CD8-positive, alpha-beta memory T cell (primary cell): ENCODE measurements around the gene SMYD4. TPM values are rescaled to one million over a fixed set of nuclear protein-coding genes. Genes with fewer than 3 reads are reported as not detected.

Source experiments
- CTCF ChIA-PET: fragments of 350-600 bp; sonication (Branson Sonifier 250); formaldehyde crosslinking; loops from one replicate; lab custom pipeline; 2021; ENCODE audit warnings: antibody characterized with exemption; lab: Charles Lee
- POLR2A ChIA-PET: fragments of 350-600 bp; sonication (Branson Sonifier 250); formaldehyde crosslinking; loops from one replicate; lab custom pipeline; 2021; ENCODE audit warnings: antibody characterized with exemption; lab: Charles Lee
- DNase-seq, 5 donors: peaks; one replicate each; pipeline versions ENCODE4 v3.0.0 to v3.0.0-alpha.2; 2020 to 2022; ENCODE audit warnings: mixed read lengths in 1 of 5
- H3K27ac ChIP-seq: one replicate; pipeline ENCODE4 v1.7.0; 2013; ENCODE audit warnings: low read depth, mild to moderate bottlenecking, low read length, moderate library complexity
- H3K27me3 ChIP-seq: 2 replicates; pipeline ENCODE4 v1.7.0; 2013; ENCODE audit warnings: low read length, mild to moderate bottlenecking; ENCODE audit not compliant: insufficient read depth, poor library complexity, severe bottlenecking
- H3K36me3 ChIP-seq: 2 replicates; pipeline ENCODE4 v1.7.0; 2013; ENCODE audit warnings: mild to moderate bottlenecking, low read length, moderate library complexity; ENCODE audit not compliant: insufficient read depth
- H3K4me1 ChIP-seq: 2 replicates; pipeline ENCODE4 v1.7.0; 2013; ENCODE audit warnings: mild to moderate bottlenecking, low read length, moderate library complexity; ENCODE audit not compliant: insufficient read depth
- H3K4me3 ChIP-seq: 2 replicates; pipeline ENCODE4 v1.7.0; 2013; ENCODE audit warnings: mild to moderate bottlenecking, low read length
- H3K9me3 ChIP-seq: 2 replicates; pipeline ENCODE4 v1.7.0; 2013; ENCODE audit warnings: mild to moderate bottlenecking, low read length
- H3K27ac Mint-ChIP-seq, 8 donors: one replicate each; pipeline ENCODE4 v1.8.0; 2020 to 2021; ENCODE audit warnings: mixed read lengths in 8 of 8, mild to moderate bottlenecking in 6 of 8, inconsistent platforms in 3 of 8, moderate library complexity in 3 of 8
- H3K27me3 Mint-ChIP-seq, 2 donors: one replicate each; pipeline ENCODE4 v1.8.0; 2020 to 2021; ENCODE audit warnings: mixed read lengths in 2 of 2, mild to moderate bottlenecking in 1 of 2, moderate library complexity in 1 of 2
- H3K36me3 Mint-ChIP-seq, 3 donors: one replicate each; pipeline ENCODE4 v1.8.0; 2020 to 2021; ENCODE audit warnings: mixed read lengths in 3 of 3, inconsistent platforms in 1 of 3, mild to moderate bottlenecking in 1 of 3
- H3K4me1 Mint-ChIP-seq, 3 donors: one replicate each; pipeline ENCODE4 v1.8.0; 2020 to 2021; ENCODE audit warnings: mixed read lengths in 3 of 3, inconsistent platforms in 1 of 3, mild to moderate bottlenecking in 1 of 3
- H3K4me3 Mint-ChIP-seq, 7 donors: one replicate each; pipeline ENCODE4 v1.8.0; 2020 to 2021; ENCODE audit warnings: mixed read lengths in 7 of 7, mild to moderate bottlenecking in 6 of 7, moderate library complexity in 4 of 7, inconsistent platforms in 2 of 7
- H3K9me3 Mint-ChIP-seq, 5 donors: one replicate each; pipeline ENCODE4 v1.8.0; 2020 to 2022; ENCODE audit warnings: mixed read lengths in 5 of 5, mild to moderate bottlenecking in 3 of 5, moderate library complexity in 2 of 5, inconsistent platforms in 1 of 5
- polyA plus RNA-seq: library from polyadenylated mRNA; unstranded; fragments of 300-500 nt; fragmentation: Illumina TruSeq; gene quantifications from one replicate; pipeline ENCODE4 v1.2.3, GENCODE V29; 2021
- total RNA-seq, 2 experiments: library from RNA; stranded (reverse); gene quantifications; one replicate each; pipeline ENCODE4 v1.2.3, GENCODE V29; 2021

SMYD4 gene
- total and polyA plus RNA-seq, 3 experiments from 2014 or later: 16.4 to 20.1 (median 18.7) TPM

GRCh38 chr17:1732833-1733321, 96.8 kb downstream of the SMYD4 start:
- H3K27ac ChIP-seq: no peak overlapping the region

GRCh38 chr17:1732241-1732832, 97.4 kb downstream of the SMYD4 start:
- Histone ChIP-seq H3K36me3 (no peaks in the 10 kb centered on the region), H3K9me3 (no peaks in the 10 kb centered on the region), H3K27ac (no peak overlapping the region), H3K27me3 (no peaks in the 10 kb centered on the region), H3K4me3 (no peak overlapping the region), H3K4me1 (no peaks in the 10 kb centered on the region)
- H3K27me3 Mint-ChIP-seq: peaks cover 0 to 2% of the 10 kb centered on the region in 2 donors
- peaks cover 8 to 24% (median 10%) of the 10 kb centered on the region in 3 donors for H3K4me1 Mint-ChIP-seq
- no peaks in the 10 kb centered on the region for H3K9me3 Mint-ChIP-seq
- H3K4me3 Mint-ChIP-seq: no peak overlapping the region
- peaks cover 0 to 71% (median 14%) of the 10 kb centered on the region in 3 donors for H3K36me3 Mint-ChIP-seq
- DNase-seq: no peak
- H3K27ac Mint-ChIP-seq: no peak overlapping the region
- POLR2A ChIA-PET: no interaction called here
- CTCF ChIA-PET: interaction anchor here (2.6 kb wide), 1 partner anchor 11 kb away, joined by 12 read pairs; no protein-coding TSS in a partner anchor

More at GRCh38 chr17:1732833-1733321, 96.8 kb downstream of the SMYD4 start:
- Histone ChIP-seq H3K27me3 (no peaks in the 10 kb centered on the region), H3K4me1 (no peaks in the 10 kb centered on the region), H3K9me3 (no peaks in the 10 kb centered on the region), H3K4me3 (no peak overlapping the region), H3K36me3 (no peaks in the 10 kb centered on the region)
- Mint-ChIP-seq H3K4me3 (no peak overlapping the region), H3K4me1 (peaks cover 8 to 23% (median 10%) of the 10 kb centered on the region in 3 donors), H3K36me3 (peaks cover 0 to 69% (median 14%) of the 10 kb centered on the region in 3 donors), H3K9me3 (no peaks in the 10 kb centered on the region), H3K27me3 (peaks cover 0 to 2% of the 10 kb centered on the region in 2 donors), H3K27ac (no peak overlapping the region)
- DNase-seq: no peak
- ChIA-PET POLR2A (no interaction called here), CTCF (no interaction called here)

GRCh38 chr17:1731194-1731506, 98.6 kb downstream of the SMYD4 start:
- Histone ChIP-seq H3K4me1 (peaks cover 8% of the 10 kb centered on the region), H3K36me3 (no peaks in the 10 kb centered on the region), H3K27me3 (no peaks in the 10 kb centered on the region), H3K4me3 (no peak overlapping the region), H3K9me3 (no peaks in the 10 kb centered on the region), H3K27ac (peak overlapping the region; percentile 24)
- H3K4me3 Mint-ChIP-seq: no peak overlapping the region
- DNase-seq: no peak
- ChIA-PET POLR2A (no interaction called here), CTCF (interaction anchor here (2.6 kb wide), 1 partner anchor 10 kb away, joined by 12 read pairs; no protein-coding TSS in a partner anchor)
- peaks cover 8 to 26% (median 10%) of the 10 kb centered on the region in 3 donors for H3K4me1 Mint-ChIP-seq
- H3K27ac Mint-ChIP-seq: no peak overlapping the region
- H3K27me3 Mint-ChIP-seq: no peaks in the 10 kb centered on the region
- H3K9me3 Mint-ChIP-seq: no peaks in the 10 kb centered on the region
- H3K36me3 Mint-ChIP-seq: peaks cover 0 to 66% (median 11%) of the 10 kb centered on the region in 3 donors

GRCh38 chr17:1730326-1731193, 99.1 kb downstream of the SMYD4 start:
- Histone ChIP-seq H3K9me3 (no peaks in the 10 kb centered on the region), H3K27me3 (no peaks in the 10 kb centered on the region), H3K27ac (peak overlapping the region; percentile 65), H3K36me3 (no peaks in the 10 kb centered on the region), H3K4me3 (no peak overlapping the region), H3K4me1 (peaks cover 14% of the 10 kb centered on the region)
- no peaks in the 10 kb centered on the region for H3K9me3 Mint-ChIP-seq
- ChIA-PET CTCF (interaction anchor here (2.6 kb wide), 1 partner anchor 10 kb away, joined by 12 read pairs; no protein-coding TSS in a partner anchor), POLR2A (no interaction called here)
- no peak for DNase-seq
- H3K4me3 Mint-ChIP-seq: no peak overlapping the region
- peaks cover 0 to 65% (median 11%) of the 10 kb centered on the region in 3 donors for H3K36me3 Mint-ChIP-seq
- H3K27ac Mint-ChIP-seq: peak overlapping the region in 1 of 8 donors; percentile 17
- peaks cover 12 to 31% (median 12%) of the 10 kb centered on the region in 3 donors for H3K4me1 Mint-ChIP-seq
- no peaks in the 10 kb centered on the region for H3K27me3 Mint-ChIP-seq

- CTCF ChIA-PET: interaction anchor here (1.8 to 2.6 kb wide), 2 partner anchors 9 to 14 kb away, joined by 4 to 12 read pairs; no protein-coding TSS in a partner anchor
- Histone ChIP-seq H3K27me3 (no peaks in the 10 kb centered on the region), H3K4me1 (peaks cover 19% of the 10 kb centered on the region), H3K36me3 (no peaks in the 10 kb centered on the region), H3K9me3 (no peaks in the 10 kb centered on the region), H3K4me3 (no peak overlapping the region), H3K27ac (no peak overlapping the region)
- Mint-ChIP-seq H3K36me3 (peaks cover 0 to 63% (median 11%) of the 10 kb centered on the region in 3 donors), H3K27me3 (no peaks in the 10 kb centered on the region), H3K4me1 (peaks cover 15 to 36% (median 16%) of the 10 kb centered on the region in 3 donors), H3K9me3 (no peaks in the 10 kb centered on the region), H3K27ac (peak overlapping the region in 1 of 8 donors; percentile 79), H3K4me3 (no peak overlapping the region)
- POLR2A ChIA-PET: interaction anchor here (0.7 kb wide), 1 partner anchor 102 kb away, joined by 4 read pairs; no protein-coding TSS in a partner anchor
- no peak for DNase-seq
These were observed 99.8 kb downstream of the SMYD4 start for GRCh38 chr17:1729966-1730325.

Other genes with a start within 250 kb of the SMYD4 start
- gene SLC43A2, start 201.1 kb downstream of the SMYD4 start, total RNA-seq: 10 to 100 TPM in 1 of 2 experiments, 1 to 10 TPM in 1; 9.0 to 10.2 TPM
- 1.6 TPM for gene SLC43A2, start 201.1 kb downstream of the SMYD4 start, polyA plus RNA-seq
- under 1 TPM; 0.71 to 0.94 TPM for gene SCARF1, start 184.2 kb downstream of the SMYD4 start, total RNA-seq
- 0.39 TPM for gene SCARF1, start 184.2 kb downstream of the SMYD4 start, polyA plus RNA-seq
- gene RILP, start 180.0 kb downstream of the SMYD4 start, total RNA-seq: 1 to 10 TPM; 2.1 to 3.0 TPM
- gene RILP, start 180.0 kb downstream of the SMYD4 start, polyA plus RNA-seq: 3.7 TPM
- gene PRPF8, start 145.0 kb downstream of the SMYD4 start, total RNA-seq: 100 to 1,000 TPM; 430 to 447 TPM
- gene PRPF8, start 145.0 kb downstream of the SMYD4 start, polyA plus RNA-seq: 209 TPM
- gene TLCD2, start 119.5 kb downstream of the SMYD4 start, total RNA-seq: under 1 TPM; 0.09 to 0.22 TPM
- 0.32 TPM for gene TLCD2, start 119.5 kb downstream of the SMYD4 start, polyA plus RNA-seq
- 10 to 100 TPM; 21.1 to 23.7 TPM for gene WDR81, start 105.2 kb downstream of the SMYD4 start, total RNA-seq
- 20.4 TPM for gene WDR81, start 105.2 kb downstream of the SMYD4 start, polyA plus RNA-seq
- gene SERPINF2, start 87.0 kb downstream of the SMYD4 start, total RNA-seq: under 1 TPM; 0.13 to 0.33 TPM
- not detected for gene SERPINF2, start 87.0 kb downstream of the SMYD4 start, polyA plus RNA-seq
- 1 to 10 TPM; 1.2 to 2.1 TPM for gene SERPINF1, start 67.8 kb downstream of the SMYD4 start, total RNA-seq
- 2.4 TPM for gene SERPINF1, start 67.8 kb downstream of the SMYD4 start, polyA plus RNA-seq
- gene RPA1, start 103 bp upstream of the SMYD4 start, total RNA-seq: 100 to 1,000 TPM; 168 to 192 TPM
- 92.3 TPM for gene RPA1, start 103 bp upstream of the SMYD4 start, polyA plus RNA-seq
- gene RTN4RL1, start 195.4 kb upstream of the SMYD4 start, total RNA-seq: 1 to 10 TPM; 1.0 to 1.2 TPM
- 0.32 TPM for gene RTN4RL1, start 195.4 kb upstream of the SMYD4 start, polyA plus RNA-seq
- 10 to 100 TPM; 38.5 to 43.8 TPM for gene DPH1, start 200.3 kb upstream of the SMYD4 start, total RNA-seq
- 33.2 TPM for gene DPH1, start 200.3 kb upstream of the SMYD4 start, polyA plus RNA-seq
- gene OVCA2, start 212.1 kb upstream of the SMYD4 start, total RNA-seq: 10 to 100 TPM; 54.2 to 56.2 TPM
- 60.0 TPM for gene OVCA2, start 212.1 kb upstream of the SMYD4 start, polyA plus RNA-seq
- 10 to 100 TPM; 39.5 to 42.7 TPM for gene HIC1, start 225.2 kb upstream of the SMYD4 start, total RNA-seq
- 1.3 TPM for gene HIC1, start 225.2 kb upstream of the SMYD4 start, polyA plus RNA-seq